HCT116 (cell line): ENCODE measurements around the gene PFKFB3. TPM values are rescaled to one million over a fixed set of nuclear protein-coding genes. Genes with fewer than 3 reads are reported as not detected.

Experiments used
- ATAC-seq: fragments of 200-7000 bp; cut with Tn5 transposase; 2 replicates; pipeline ENCODE4 v1.9.1; 2020; ENCODE audit warnings: mild to moderate bottlenecking, moderate library complexity
- BruUV-seq: library from RNA; stranded (reverse); fragments of 400-500 nt; replicated peaks from 2 replicates; lab custom pipeline; 2021; lab: Mats Ljungman, UMichigan
- CTCF ChIA-PET: fragments of 300-600 bp; sonication (Branson Sonifier 250); formaldehyde crosslinking; loops from one replicate; lab custom pipeline; 2021; ENCODE audit warnings: antibody characterized with exemption; lab: Charles Lee
- POLR2A ChIA-PET: fragments of 300-600, 350-600 bp; sonication (Branson Sonifier 250); formaldehyde crosslinking; loops from one replicate; lab custom pipeline; 2021; ENCODE audit warnings: antibody characterized with exemption; lab: Charles Lee
- RAD21 ChIA-PET, 2 experiments: fragments of 300-600 bp; sonication (Branson Sonifier 250); formaldehyde crosslinking; loops; one replicate each; lab custom pipeline; 2023; ENCODE audit warnings: low total read pairs in 2 of 2; ENCODE audit not compliant: uncharacterized antibody in 2 of 2, unreplicated experiment in 2 of 2, low non-redundant PET in 1 of 2; lab: Charles Lee
- DNase-seq: peaks from one replicate; pipeline ENCODE4 v3.0.0-alpha.2; 2010; ENCODE audit warnings: low read depth, low spot score
- H2AFZ ChIP-seq: fragments of 200-600 bp; shearing (Covaris generic), sonication (generic); 2 replicates; pipeline ENCODE4 v1.6.1; 2017; ENCODE audit warnings: low read depth, mixed run types, mixed read lengths, antibody characterized with exemption, low read length; ENCODE audit not compliant: poor library complexity, severe bottlenecking
- H3K27ac ChIP-seq: 2 replicates; pipeline ENCODE4 v1.5.1; 2012; ENCODE audit warnings: low read depth, low read length
- H3K27me3 ChIP-seq: fragments of 200-600 bp; sonication (generic); 2 replicates; pipeline ENCODE4 v1.6.1; 2016; ENCODE audit warnings: mixed run types, low read length, mixed read lengths; ENCODE audit not compliant: insufficient read depth
- H3K36me3 ChIP-seq, 2 experiments: fragments of 200-500 bp in 1 of 2; fragments of 200-600 bp in 1 of 2; sonication (Bioruptor generic) in 1 of 2; sonication (generic) in 1 of 2; 2 replicates each; pipeline versions ENCODE4 v1.5.1 to v1.6.1; 2014 to 2016; ENCODE audit warnings: low read length in 2 of 2, inconsistent platforms in 1 of 2, mixed read lengths in 1 of 2, mixed run types in 1 of 2; ENCODE audit not compliant: insufficient read depth in 2 of 2, control insufficient read depth in 1 of 2
- H3K4me1 ChIP-seq, 2 experiments: fragments of 200-600 bp in 1 of 2; sonication (generic) in 1 of 2; 2 replicates each; pipeline versions ENCODE4 v1.5.1 to v1.6.1; 2012 to 2017; ENCODE audit warnings: low read length in 2 of 2, inconsistent platforms in 1 of 2, mild to moderate bottlenecking in 1 of 2, mixed read lengths in 1 of 2, mixed run types in 1 of 2, moderate library complexity in 1 of 2; ENCODE audit not compliant: insufficient read depth in 2 of 2, control insufficient read depth in 1 of 2
- H3K4me2 ChIP-seq: fragments of 200-600 bp; sonication (generic); 2 replicates; pipeline ENCODE4 v1.6.1; 2017; ENCODE audit warnings: mixed run types, low read length, mixed read lengths
- H3K4me3 ChIP-seq, 2 experiments: fragments of 200-600 bp in 1 of 2; sonication (generic) in 1 of 2; replicated peaks in 1 of 2; 2 replicates each; pipeline ENCODE4 v1.5.1; 2011 to 2016; ENCODE audit warnings: low read length in 2 of 2, control low read depth in 1 of 2, low read depth in 1 of 2, mild to moderate bottlenecking in 1 of 2, mixed read lengths in 1 of 2, mixed run types in 1 of 2
- H3K79me2 ChIP-seq: fragments of 200-600 bp; sonication (generic); 2 replicates; pipeline ENCODE4 v1.6.1; 2017; ENCODE audit warnings: mild to moderate bottlenecking, mixed run types, low read length, moderate library complexity, mixed read lengths; ENCODE audit not compliant: insufficient read depth
- H3K9ac ChIP-seq: fragments of 200-600 bp; sonication (generic); 2 replicates; pipeline ENCODE4 v1.6.1; 2016; ENCODE audit warnings: low read length, mixed read lengths
- H3K9me2 ChIP-seq: fragments of 200-600 bp; sonication (generic), shearing (Covaris generic); 2 replicates; pipeline ENCODE4 v1.6.1; 2017; ENCODE audit warnings: mixed run types, mild to moderate bottlenecking, moderate library complexity; ENCODE audit not compliant: insufficient read depth
- H3K9me3 ChIP-seq, 2 experiments: fragments of 200-500 bp in 1 of 2; fragments of 200-600 bp in 1 of 2; sonication (Bioruptor generic) in 1 of 2; sonication (generic) in 1 of 2; 2 replicates each; pipeline ENCODE4 v1.6.1; 2014 to 2017; ENCODE audit warnings: low read length in 2 of 2, mixed read lengths in 2 of 2, inconsistent platforms in 1 of 2, low read depth in 1 of 2, mild to moderate bottlenecking in 1 of 2, mixed run types in 1 of 2, moderate library complexity in 1 of 2; ENCODE audit not compliant: control insufficient read depth in 1 of 2, insufficient read depth in 1 of 2
- H4K20me1 ChIP-seq: fragments of 200-600 bp; sonication (generic), shearing (Covaris generic); 2 replicates; pipeline ENCODE4 v1.6.1; 2017; ENCODE audit warnings: mixed run types, mild to moderate bottlenecking, moderate library complexity; ENCODE audit not compliant: insufficient read depth
- CEBPB ChIP-seq: IDR thresholded peaks from 2 replicates; pipeline ENCODE4 v1.6.1; 2012; ENCODE audit warnings: low read depth
- EGR1 ChIP-seq: IDR thresholded peaks from 2 replicates; pipeline ENCODE4 v1.6.1; 2012; ENCODE audit warnings: low read depth
- ELF1 ChIP-seq: IDR thresholded peaks from 2 replicates; pipeline ENCODE4 v1.6.1; 2012; ENCODE audit warnings: low read depth, borderline replicate concordance
- EZH2phosphoT487 ChIP-seq: fragments of 200-600 bp; IDR thresholded peaks from 2 replicates; pipeline ENCODE4 v1.6.1; 2018; ENCODE audit warnings: antibody characterized with exemption, borderline replicate concordance
- JUND ChIP-seq: IDR thresholded peaks from 2 replicates; pipeline ENCODE4 v1.6.1; 2012
- MAX ChIP-seq: IDR thresholded peaks from 2 replicates; pipeline ENCODE4 v1.6.1; 2012
- POLR2AphosphoS5 ChIP-seq: IDR thresholded peaks from 2 replicates; pipeline ENCODE4 v1.6.1; 2011; ENCODE audit warnings: mild to moderate bottlenecking, low read depth, low read length, moderate library complexity
- SIN3A ChIP-seq: IDR thresholded peaks from 2 replicates; pipeline ENCODE4 v1.6.1; 2012; ENCODE audit warnings: low read depth
- SP1 ChIP-seq: IDR thresholded peaks from 2 replicates; pipeline ENCODE4 v1.6.1; 2012; ENCODE audit warnings: low read depth
- TCF7L2 ChIP-seq: IDR thresholded peaks from 2 replicates; pipeline ENCODE4 v1.7.0; 2011; ENCODE audit warnings: borderline replicate concordance, inconsistent platforms; ENCODE audit not compliant: insufficient read depth, insufficient read length; ENCODE audit errors: extremely low read depth
- YY1 ChIP-seq: IDR thresholded peaks from 2 replicates; pipeline ENCODE4 v1.6.1; 2011; ENCODE audit warnings: low read length, low read depth, moderate library complexity, mild to moderate bottlenecking; ENCODE audit not compliant: insufficient replicate concordance; ENCODE audit errors: extremely low read depth
- ZBTB33 ChIP-seq: IDR thresholded peaks from 2 replicates; pipeline ENCODE4 v1.6.1; 2011; ENCODE audit warnings: mild to moderate bottlenecking, low read length, moderate library complexity; ENCODE audit not compliant: insufficient replicate concordance; ENCODE audit errors: extremely low read depth
- ZFX ChIP-seq: fragments of 450-650 bp; IDR thresholded peaks from 2 replicates; pipeline ENCODE4 v1.6.1; 2017
- intact Hi-C: fragments of 100-400 bp; cut with micrococcal nuclease; formaldehyde crosslinking; loops from 2 replicates; pipeline ENCODE4 v1.10.0; 2022
- total RNA-seq: library from RNA; stranded (reverse); gene quantifications from one replicate; pipeline ENCODE4 v1.2.1, GENCODE V29; 2021; ENCODE audit not compliant: unreplicated experiment

The PFKFB3 gene
- total RNA-seq, 1 experiment from 2014 or later = 50.8 TPM

- peaks cover 0 to 14% of the 10 kb centered on the region in 2 experiments; a peak in 1 of 4 replicates for H3K36me3 ChIP-seq
- DNase-seq = no peak
- H4K20me1 ChIP-seq = peaks cover 9% of the 10 kb centered on the region; the same call in 1 of the 2 replicates
- H3K4me1 ChIP-seq = peaks cover 15 to 30% of the 10 kb centered on the region in 2 experiments; a peak in 3 of 4 replicates
- H3K4me3 ChIP-seq = peak overlapping the region; percentile 24 to 94; a peak in 1 of 4 replicates
- H2AFZ ChIP-seq = no peak overlapping the region
- CTCF ChIA-PET = interaction anchor here (1.5 to 1.9 kb wide), 2 partner anchors 40 to 239 kb away, joined by 5 to 10 read pairs; partner anchors contain the start of gene PFKFB3
- H3K27ac ChIP-seq = peak overlapping the region; percentile 96; the same call in 1 of the 2 replicates
- peak; percentile 37; the same call in 1 of the 2 replicates for TF ChIP-seq POLR2AphosphoS5
- TF ChIP-seq ELF1 = no peak
- H3K79me2 ChIP-seq = peaks cover 69% of the 10 kb centered on the region
- H3K27me3 ChIP-seq = no peaks in the 10 kb centered on the region
- POLR2A ChIA-PET = interaction anchor here (0.6 to 1.2 kb wide), 4 partner anchors 9 to 19 kb away, joined by 3 to 5 read pairs (median 4); no protein-coding TSS in a partner anchor
- H3K9me3 ChIP-seq = no peaks in the 10 kb centered on the region
- peak overlapping the region; percentile 100 for H3K9ac ChIP-seq
- peak overlapping the region; percentile 96 for H3K4me2 ChIP-seq
- H3K9me2 ChIP-seq = no peaks in the 10 kb centered on the region
- no peak for ATAC-seq
- RAD21 ChIA-PET = interaction anchor here in 1 of 2 experiments (1.6 kb wide), 1 partner anchor 40 kb away, joined by 3 read pairs; the partner anchor contains the start of gene PFKFB3
- BruUV-seq = TSS peak; percentile 87
- intact Hi-C loops = no loop called here
Observed at GRCh38 chr10:6162589-6163356, 40.0 kb upstream of the PFKFB3 start.

GRCh38 chr10:6163364-6164270 lies 39.1 kb upstream of the PFKFB3 start:
- CTCF ChIA-PET = interaction anchor here (0.5 to 1.9 kb wide), 3 partner anchors 35 to 238 kb away, joined by 3 to 10 read pairs (median 5); partner anchors contain the start of gene PFKFB3
- no peak overlapping the region for H2AFZ ChIP-seq
- H3K9me3 ChIP-seq = no peaks in the 10 kb centered on the region
- peak; percentile 95 for ATAC-seq
- BruUV-seq = TSS peak; percentile 53
- POLR2A ChIA-PET = interaction anchor here (0.5 to 1.2 kb wide), 3 partner anchors 11 to 1865 kb away, joined by 3 to 5 read pairs (median 4); no protein-coding TSS in a partner anchor
- peak overlapping the region; percentile 96 for H3K27ac ChIP-seq
- peaks cover 71% of the 10 kb centered on the region for H3K79me2 ChIP-seq
- H3K4me2 ChIP-seq = peak overlapping the region; percentile 96
- peak overlapping the region; percentile 100 for H3K9ac ChIP-seq
- peaks cover 15 to 30% of the 10 kb centered on the region in 2 experiments; a peak in 3 of 4 replicates for H3K4me1 ChIP-seq
- intact Hi-C loops = no loop called here
- DNase-seq = peak; percentile 69
- peaks cover 15% of the 10 kb centered on the region; the same call in 1 of the 2 replicates for H4K20me1 ChIP-seq
- no peaks in the 10 kb centered on the region for H3K9me2 ChIP-seq
- RAD21 ChIA-PET = interaction anchor here in 1 of 2 experiments (0.7 to 1.6 kb wide), 2 partner anchors 17 to 39 kb away, joined by 3 to 4 read pairs; partner anchors contain the start of gene PFKFB3
- no peaks in the 10 kb centered on the region for H3K27me3 ChIP-seq
- H3K36me3 ChIP-seq = peaks cover 0 to 14% of the 10 kb centered on the region in 2 experiments; a peak in 1 of 4 replicates
- peak overlapping the region; percentile 65 to 94 for H3K4me3 ChIP-seq
- TF ChIP-seq MAX (peak; percentile 97), SP1 (peak; percentile 61), ZBTB33 (peak; percentile 49), EGR1 (peak; percentile 48; the same call in 1 of the 2 replicates), EZH2phosphoT487 (no peak), SIN3A (peak; percentile 75), ZFX (peak; percentile 98), POLR2AphosphoS5 (peak; percentile 90), JUND (no peak), CEBPB (no peak), TCF7L2 (peak; percentile 9), YY1 (peak; percentile 13)
